ENCODE data around the gene SNAP29.
A peak's percentile ranks its signal among the peaks of the same experiment; 100 is the strongest.

SNAP29 gene

GRCh38 chr22:20884454-20884853 is 25.6 kb downstream of the SNAP29 start:
- no peak for TF ChIP-seq CTCF (IDR thresholded peaks at IDR 0.05)
- H3K27me3 ChIP-seq (ENCODE audit: control insufficient read depth, insufficient read depth, low read length): no peaks in the 10 kb centered on the region
- no peak overlapping the region for H3K27ac ChIP-seq
- H3K79me2 ChIP-seq: no peaks in the 10 kb centered on the region
- no peak overlapping the region for H3K4me2 ChIP-seq (ENCODE audit: low read length)
- H3K36me3 ChIP-seq (ENCODE audit: control insufficient read depth, insufficient read depth, low read length): no peaks in the 10 kb centered on the region
- H3K4me3 ChIP-seq (ENCODE audit: low read depth, low read length): no peak overlapping the region
- H2AFZ ChIP-seq: no peak overlapping the region
- no peak overlapping the region for H3K9ac ChIP-seq
- H3K4me1 ChIP-seq: no peaks in the 10 kb centered on the region
- H3K9me3 ChIP-seq (ENCODE audit: control insufficient read depth, low read length): no peaks in the 10 kb centered on the region

GRCh38 chr22:20885017-20885556 is 26.3 kb downstream of the SNAP29 start:
- Histone ChIP-seq H3K4me3 (ENCODE audit: low read depth, low read length) (no peak overlapping the region), H3K9ac (no peak overlapping the region), H3K79me2 (no peaks in the 10 kb centered on the region), H3K27me3 (ENCODE audit: control insufficient read depth, insufficient read depth, low read length) (no peaks in the 10 kb centered on the region), H3K36me3 (ENCODE audit: control insufficient read depth, insufficient read depth, low read length) (no peaks in the 10 kb centered on the region), H3K4me1 (no peaks in the 10 kb centered on the region), H2AFZ (no peak overlapping the region), H3K4me2 (ENCODE audit: low read length) (no peak overlapping the region), H3K9me3 (ENCODE audit: control insufficient read depth, low read length) (no peaks in the 10 kb centered on the region), H3K27ac (no peak overlapping the region)
- TF ChIP-seq CTCF (IDR thresholded peaks at IDR 0.05): no peak

GRCh38 chr22:20885557-20886323 is 26.9 kb downstream of the SNAP29 start:
- H3K4me1 ChIP-seq: no peaks in the 10 kb centered on the region
- H3K79me2 ChIP-seq: no peaks in the 10 kb centered on the region
- no peak overlapping the region for H3K4me3 ChIP-seq (ENCODE audit: low read depth, low read length)
- no peak overlapping the region for H3K27ac ChIP-seq
- peak overlapping the region; percentile 50 for H3K4me2 ChIP-seq (ENCODE audit: low read length)
- no peaks in the 10 kb centered on the region for H3K27me3 ChIP-seq (ENCODE audit: control insufficient read depth, insufficient read depth, low read length)
- H3K36me3 ChIP-seq (ENCODE audit: control insufficient read depth, insufficient read depth, low read length): no peaks in the 10 kb centered on the region
- H2AFZ ChIP-seq: peak overlapping the region; percentile 68
- H3K9me3 ChIP-seq (ENCODE audit: control insufficient read depth, low read length): no peaks in the 10 kb centered on the region
- H3K9ac ChIP-seq: no peak overlapping the region
- TF ChIP-seq CTCF (IDR thresholded peaks at IDR 0.05): peak; percentile 67

- Histone ChIP-seq H3K9me3 (ENCODE audit: control insufficient read depth, low read length) (no peaks in the 10 kb centered on the region), H3K27me3 (ENCODE audit: control insufficient read depth, insufficient read depth, low read length) (no peaks in the 10 kb centered on the region), H3K4me2 (ENCODE audit: low read length) (no peak overlapping the region), H3K27ac (no peak overlapping the region), H3K9ac (no peak overlapping the region), H3K4me1 (no peaks in the 10 kb centered on the region), H3K36me3 (ENCODE audit: control insufficient read depth, insufficient read depth, low read length) (no peaks in the 10 kb centered on the region), H3K4me3 (ENCODE audit: low read depth, low read length) (no peak overlapping the region), H3K79me2 (no peaks in the 10 kb centered on the region), H2AFZ (no peak overlapping the region)
- no peak for TF ChIP-seq CTCF (IDR thresholded peaks at IDR 0.05)
These were observed 28.6 kb downstream of the SNAP29 start for GRCh38 chr22:20887375-20887774.

All from parathyroid adenoma (tissue), 2 donors.